GM12801 (cell line): ENCODE measurements around the gene SLN.

Experiments
- CTCF ChIP-seq: IDR thresholded peaks from one replicate; pipeline ENCODE4 v1.5.1; 2011; ENCODE audit warnings: control low read depth; ENCODE audit not compliant: insufficient read length; ENCODE audit errors: extremely low read depth

The SLN gene

GRCh38 chr11:107747622-107748021 lies 35.8 kb upstream of the SLN start:
- no peak for TF ChIP-seq CTCF

- no peak for TF ChIP-seq CTCF
Measured at GRCh38 chr11:107744736-107745135, 32.9 kb upstream of the SLN start.

- no peak for TF ChIP-seq CTCF
Measured at GRCh38 chr11:107743191-107743590, 31.3 kb upstream of the SLN start.

- peak; percentile 92 for TF ChIP-seq CTCF
Measured at GRCh38 chr11:107741044-107741823, 29.4 kb upstream of the SLN start.

GRCh38 chr11:107740271-107740670 lies 28.4 kb upstream of the SLN start:
- no peak for TF ChIP-seq CTCF

GRCh38 chr11:107736546-107736945 lies 24.7 kb upstream of the SLN start:
- no peak for TF ChIP-seq CTCF

- no peak for TF ChIP-seq CTCF
Measured at GRCh38 chr11:107733518-107733917, 21.7 kb upstream of the SLN start.
